OCI-LY7 (cell line): Measurements from ENCODE around the gene PRKRIP1. TPM values are rescaled to one million over a fixed set of nuclear protein-coding genes. Genes with fewer than 3 reads are reported as not detected.

ENCODE experiments used
- BruUV-seq: library from RNA; stranded (reverse); fragments of 400-500 nt; replicated peaks from 2 replicates; lab custom pipeline; 2021; lab: Mats Ljungman, UMichigan
- CTCF ChIA-PET: fragments of 300-600 bp; sonication (Branson Sonifier 250); formaldehyde crosslinking; loops from one replicate; lab custom pipeline; 2022; ENCODE audit warnings: antibody characterized with exemption; ENCODE audit not compliant: unreplicated experiment; lab: Charles Lee
- POLR2A ChIA-PET: fragments of 300-600 bp; sonication (Branson Sonifier 250); formaldehyde crosslinking; loops from one replicate; lab custom pipeline; 2022; ENCODE audit warnings: antibody characterized with exemption; lab: Charles Lee
- DNase-seq: peaks from one replicate; pipeline ENCODE4 v3.0.0-alpha.2; 2015; ENCODE audit warnings: low spot score
- H2AFZ ChIP-seq: fragments of 200-600 bp; sonication (generic), shearing (Covaris generic); 2 replicates; pipeline ENCODE4 v1.6.1; 2014; ENCODE audit warnings: mild to moderate bottlenecking, antibody characterized with exemption, low read length, moderate library complexity
- H3K27ac ChIP-seq: fragments of 200-600 bp; sonication (generic); 2 replicates; pipeline ENCODE4 v1.5.1; 2014; ENCODE audit warnings: mixed run types, low read depth, mild to moderate bottlenecking, moderate library complexity, low read length, inconsistent platforms; ENCODE audit not compliant: poor library complexity, severe bottlenecking
- H3K36me3 ChIP-seq: fragments of 200-600 bp; sonication (generic); 2 replicates; pipeline ENCODE4 v1.6.1; 2014; ENCODE audit warnings: mild to moderate bottlenecking, antibody characterized with exemption, low read length, moderate library complexity, mixed read lengths; ENCODE audit not compliant: insufficient read depth
- H3K4me1 ChIP-seq: fragments of 200-600 bp; sonication (generic); 2 replicates; pipeline ENCODE4 v1.5.1; 2014; ENCODE audit warnings: mild to moderate bottlenecking, low read length; ENCODE audit not compliant: insufficient read depth, poor library complexity, severe bottlenecking
- H3K4me2 ChIP-seq: fragments of 200-600 bp; sonication (generic); 2 replicates; pipeline ENCODE4 v1.6.1; 2014; ENCODE audit warnings: mild to moderate bottlenecking, low read length
- H3K4me3 ChIP-seq: fragments of 200-600 bp; sonication (generic); 2 replicates; pipeline ENCODE4 v1.5.1; 2014; ENCODE audit warnings: mild to moderate bottlenecking, low read depth, low read length; ENCODE audit not compliant: poor library complexity, severe bottlenecking
- H3K79me2 ChIP-seq: fragments of 200-600 bp; sonication (generic); 2 replicates; pipeline ENCODE4 v1.6.1; 2016; ENCODE audit warnings: low read depth, mild to moderate bottlenecking, low read length, moderate library complexity, mixed read lengths; ENCODE audit not compliant: insufficient read depth
- H3K9me2 ChIP-seq: fragments of 200-600 bp; sonication (generic); 2 replicates; pipeline ENCODE4 v1.6.1; 2016; ENCODE audit warnings: mild to moderate bottlenecking, low read length, mixed read lengths; ENCODE audit not compliant: insufficient read depth
- H3K9me3 ChIP-seq: fragments of 200-600 bp; sonication (generic); 2 replicates; pipeline ENCODE4 v1.6.1; 2014; ENCODE audit warnings: mild to moderate bottlenecking, mixed run types, low read length, mixed read lengths
- H4K20me1 ChIP-seq: fragments of 200-600 bp; sonication (generic); 2 replicates; pipeline ENCODE4 v1.6.1; 2014; ENCODE audit warnings: mild to moderate bottlenecking, antibody characterized with exemption, low read length, moderate library complexity, mixed read lengths; ENCODE audit not compliant: insufficient read depth
- EZH2phosphoT487 ChIP-seq: fragments of 200-600 bp; sonication (generic); IDR thresholded peaks from 2 replicates; pipeline ENCODE4 v1.6.1; 2018; ENCODE audit warnings: low read depth, borderline replicate concordance, mild to moderate bottlenecking, mixed run types, antibody characterized with exemption, low read length, moderate library complexity, mixed read lengths
- intact Hi-C: fragments of 100-400 bp; cut with micrococcal nuclease; formaldehyde crosslinking; loops from one replicate; pipeline ENCODE4 v1.10.0; 2022; ENCODE audit not compliant: unreplicated experiment
- total RNA-seq, 2 experiments: library from RNA; depleted of rRNA in 1 of 2; stranded (reverse); fragments of >200 nt in 1 of 2; shearing (Covaris generic) in 1 of 2; gene quantifications; 2 replicates each; pipeline ENCODE4 v1.2.3, GENCODE V29; 2014 to 2022
- TF ChIP-seq, protein P1 (sequence below): fragments of 200-600 bp; sonication (generic); conservative IDR thresholded peaks from 2 replicates; pipeline ENCODE4 v1.5.1; 2014; ENCODE audit warnings: mild to moderate bottlenecking, antibody characterized with exemption, low read length, moderate library complexity, mixed read lengths

The PRKRIP1 gene
- total RNA-seq, 2 experiments from 2014 or later: 47.1 to 48.2 TPM

DNA sequence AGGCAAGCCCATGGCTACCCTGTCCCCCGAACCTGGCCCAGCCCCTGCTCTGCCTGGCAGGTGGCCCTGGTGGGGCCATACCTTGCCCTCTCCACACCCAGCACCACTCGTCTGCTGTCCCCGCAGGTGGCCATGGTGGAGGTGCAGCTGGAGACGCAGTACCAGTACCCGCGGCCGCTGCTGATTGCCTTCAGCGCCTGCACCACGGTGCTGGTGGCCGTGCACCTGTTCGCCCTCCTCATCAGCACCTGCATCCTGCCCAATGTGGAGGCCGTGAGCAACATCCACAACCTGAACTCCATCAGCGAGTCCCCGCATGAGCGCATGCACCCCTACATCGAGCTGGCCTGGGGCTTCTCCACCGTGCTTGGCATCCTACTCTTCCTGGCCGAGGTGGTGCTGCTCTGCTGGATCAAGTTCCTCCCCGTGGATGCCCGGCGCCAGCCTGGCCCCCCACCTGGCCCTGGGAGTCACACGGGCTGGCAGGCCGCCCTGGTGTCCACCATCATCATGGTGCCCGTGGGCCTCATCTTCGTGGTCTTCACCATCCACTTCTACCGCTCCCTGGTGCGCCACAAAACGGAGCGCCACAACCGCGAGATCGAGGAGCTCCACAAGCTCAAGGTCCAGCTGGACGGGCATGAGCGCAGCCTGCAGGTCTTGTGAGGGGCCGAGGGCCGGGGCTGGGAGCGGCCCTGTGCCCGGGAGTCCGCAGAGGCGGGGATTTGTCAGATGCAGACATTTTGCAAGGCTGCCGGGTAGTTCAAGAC lies 50.4 kb downstream of the PRKRIP1 start:
- Histone ChIP-seq H2AFZ (no peak overlapping the region), H4K20me1 (no peaks in the 10 kb centered on the region), H3K4me3 (peak overlapping the region; percentile 22), H3K27ac (peak overlapping the region; percentile 100), H3K4me2 (peak overlapping the region; percentile 51), H3K9me2 (no peaks in the 10 kb centered on the region), H3K36me3 (peaks cover 71% of the 10 kb centered on the region), H3K9me3 (peaks cover 4% of the 10 kb centered on the region; the same call in 1 of the 2 replicates), H3K4me1 (peaks cover 79% of the 10 kb centered on the region), H3K79me2 (peaks cover 30% of the 10 kb centered on the region; the same call in 1 of the 2 replicates)
- BruUV-seq: TSS peak; percentile 1
- peak; percentile 94 for DNase-seq
- TF ChIP-seq EZH2phosphoT487: no peak
- TF ChIP-seq, protein P1, sequence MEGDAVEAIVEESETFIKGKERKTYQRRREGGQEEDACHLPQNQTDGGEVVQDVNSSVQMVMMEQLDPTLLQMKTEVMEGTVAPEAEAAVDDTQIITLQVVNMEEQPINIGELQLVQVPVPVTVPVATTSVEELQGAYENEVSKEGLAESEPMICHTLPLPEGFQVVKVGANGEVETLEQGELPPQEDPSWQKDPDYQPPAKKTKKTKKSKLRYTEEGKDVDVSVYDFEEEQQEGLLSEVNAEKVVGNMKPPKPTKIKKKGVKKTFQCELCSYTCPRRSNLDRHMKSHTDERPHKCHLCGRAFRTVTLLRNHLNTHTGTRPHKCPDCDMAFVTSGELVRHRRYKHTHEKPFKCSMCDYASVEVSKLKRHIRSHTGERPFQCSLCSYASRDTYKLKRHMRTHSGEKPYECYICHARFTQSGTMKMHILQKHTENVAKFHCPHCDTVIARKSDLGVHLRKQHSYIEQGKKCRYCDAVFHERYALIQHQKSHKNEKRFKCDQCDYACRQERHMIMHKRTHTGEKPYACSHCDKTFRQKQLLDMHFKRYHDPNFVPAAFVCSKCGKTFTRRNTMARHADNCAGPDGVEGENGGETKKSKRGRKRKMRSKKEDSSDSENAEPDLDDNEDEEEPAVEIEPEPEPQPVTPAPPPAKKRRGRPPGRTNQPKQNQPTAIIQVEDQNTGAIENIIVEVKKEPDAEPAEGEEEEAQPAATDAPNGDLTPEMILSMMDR: no peak
- POLR2A ChIA-PET: interaction anchor here (0.6 to 9.7 kb wide), 3 partner anchors 14 to 159 kb away, joined by 4 to 66 read pairs (median 5); partner anchors contain the start of genes ORAI2 and SH2B2
- intact Hi-C loops: loop anchor here (10.0 kb wide), 1 partner anchor 642 kb away; no protein-coding TSS in a partner anchor
- CTCF ChIA-PET: interaction anchor here (0.5 to 0.7 kb wide), 2 partner anchors 14 to 38 kb away, joined by 3 to 4 read pairs; no protein-coding TSS in a partner anchor

DNA sequence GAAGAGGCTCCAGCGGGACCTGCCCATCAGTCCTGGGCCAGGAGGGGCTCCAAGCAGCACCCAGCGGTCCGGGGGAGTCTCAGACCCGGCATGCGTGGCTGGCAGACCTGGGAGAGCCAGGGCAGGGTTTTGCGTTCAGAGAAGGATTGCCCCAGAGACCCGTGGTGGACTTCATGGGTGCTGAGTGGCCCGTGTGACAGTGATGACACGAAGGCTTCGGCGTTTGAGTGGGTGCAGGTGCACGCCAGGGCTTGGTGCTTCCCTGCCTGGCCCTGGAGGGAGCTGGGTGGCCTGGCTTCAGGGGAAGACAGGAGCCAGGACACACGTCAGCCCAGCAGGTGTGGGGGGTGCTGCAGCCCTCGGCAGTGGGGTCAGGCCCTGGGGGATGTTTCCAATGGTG lies 51.1 kb downstream of the PRKRIP1 start:
- no peak for DNase-seq
- H3K9me3 ChIP-seq: peaks cover 4% of the 10 kb centered on the region; the same call in 1 of the 2 replicates
- intact Hi-C loops: loop anchor here (10.0 kb wide), 1 partner anchor 643 kb away; no protein-coding TSS in a partner anchor
- peaks cover 72% of the 10 kb centered on the region for H3K36me3 ChIP-seq
- peak overlapping the region; percentile 100 for H3K27ac ChIP-seq
- H2AFZ ChIP-seq: no peak overlapping the region
- no peak overlapping the region for H3K4me3 ChIP-seq
- CTCF ChIA-PET: no interaction called here
- peaks cover 30% of the 10 kb centered on the region; the same call in 1 of the 2 replicates for H3K79me2 ChIP-seq
- no peaks in the 10 kb centered on the region for H4K20me1 ChIP-seq
- BruUV-seq: no TSS peak
- no peaks in the 10 kb centered on the region for H3K9me2 ChIP-seq
- peaks cover 76% of the 10 kb centered on the region for H3K4me1 ChIP-seq
- POLR2A ChIA-PET: interaction anchor here (0.6 to 9.7 kb wide), 3 partner anchors 14 to 160 kb away, joined by 4 to 66 read pairs (median 5); partner anchors contain the start of genes ORAI2 and SH2B2
- H3K4me2 ChIP-seq: no peak overlapping the region
- TF ChIP-seq, protein P1: no peak
- no peak for TF ChIP-seq EZH2phosphoT487
